Vagina (tissue), 2 donors: ENCODE data around the gene PDCD10.

Source experiments
- POLR2A ChIP-seq, 2 donors: fragments of 450-650 bp; IDR thresholded peaks; one replicate each; pipeline ENCODE4 v1.6.1; 2017; ENCODE audit warnings: antibody characterized with exemption in 2 of 2, mild to moderate bottlenecking in 2 of 2, moderate library complexity in 2 of 2
- POLR2AphosphoS5 ChIP-seq, 2 donors: sonication (generic); formaldehyde crosslinking; IDR thresholded peaks; one replicate each; pipeline ENCODE4 v1.9.0; 2017; ENCODE audit warnings: antibody characterized with exemption in 2 of 2, mild to moderate bottlenecking in 2 of 2, low read depth in 1 of 2; ENCODE audit not compliant: insufficient read depth in 1 of 2
- TF ChIP-seq, protein P1 (sequence below), 3 experiments: fragments of 450-650 bp in 2 of 3; fragments of 200-600 bp in 1 of 3; sonication (generic) in 1 of 3; IDR thresholded peaks; one replicate each; pipeline ENCODE4 v1.5.1; 2017 to 2019; ENCODE audit warnings: antibody characterized with exemption in 3 of 3, mild to moderate bottlenecking in 2 of 3, moderate library complexity in 2 of 3

- TF ChIP-seq, protein P1, sequence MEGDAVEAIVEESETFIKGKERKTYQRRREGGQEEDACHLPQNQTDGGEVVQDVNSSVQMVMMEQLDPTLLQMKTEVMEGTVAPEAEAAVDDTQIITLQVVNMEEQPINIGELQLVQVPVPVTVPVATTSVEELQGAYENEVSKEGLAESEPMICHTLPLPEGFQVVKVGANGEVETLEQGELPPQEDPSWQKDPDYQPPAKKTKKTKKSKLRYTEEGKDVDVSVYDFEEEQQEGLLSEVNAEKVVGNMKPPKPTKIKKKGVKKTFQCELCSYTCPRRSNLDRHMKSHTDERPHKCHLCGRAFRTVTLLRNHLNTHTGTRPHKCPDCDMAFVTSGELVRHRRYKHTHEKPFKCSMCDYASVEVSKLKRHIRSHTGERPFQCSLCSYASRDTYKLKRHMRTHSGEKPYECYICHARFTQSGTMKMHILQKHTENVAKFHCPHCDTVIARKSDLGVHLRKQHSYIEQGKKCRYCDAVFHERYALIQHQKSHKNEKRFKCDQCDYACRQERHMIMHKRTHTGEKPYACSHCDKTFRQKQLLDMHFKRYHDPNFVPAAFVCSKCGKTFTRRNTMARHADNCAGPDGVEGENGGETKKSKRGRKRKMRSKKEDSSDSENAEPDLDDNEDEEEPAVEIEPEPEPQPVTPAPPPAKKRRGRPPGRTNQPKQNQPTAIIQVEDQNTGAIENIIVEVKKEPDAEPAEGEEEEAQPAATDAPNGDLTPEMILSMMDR (IDR thresholded peaks at IDR 0.05): no peak
- TF ChIP-seq POLR2A (IDR thresholded peaks at IDR 0.05) (no peak), POLR2AphosphoS5 (IDR thresholded peaks at IDR 0.05; ENCODE audit: insufficient read depth in 1 of 2, low read depth in 1 of 2) (no peak)
Observed at GRCh38 chr3:167743799-167744198, 9.1 kb upstream of the PDCD10 start.
